T-helper 9 cell (primary cell): ENCODE measurements around the gene FBXL7.

Experiments
- DNase-seq: peaks from one replicate; pipeline ENCODE4 v3.0.0-alpha.2; 2020
- total RNA-seq, 2 donors: gene quantifications; one replicate each; lab custom pipeline; 2026; lab: John Stamatoyannopoulos, UW

FBXL7 gene
- 0 reads per million in 2 donors for total RNA-seq

DNA sequence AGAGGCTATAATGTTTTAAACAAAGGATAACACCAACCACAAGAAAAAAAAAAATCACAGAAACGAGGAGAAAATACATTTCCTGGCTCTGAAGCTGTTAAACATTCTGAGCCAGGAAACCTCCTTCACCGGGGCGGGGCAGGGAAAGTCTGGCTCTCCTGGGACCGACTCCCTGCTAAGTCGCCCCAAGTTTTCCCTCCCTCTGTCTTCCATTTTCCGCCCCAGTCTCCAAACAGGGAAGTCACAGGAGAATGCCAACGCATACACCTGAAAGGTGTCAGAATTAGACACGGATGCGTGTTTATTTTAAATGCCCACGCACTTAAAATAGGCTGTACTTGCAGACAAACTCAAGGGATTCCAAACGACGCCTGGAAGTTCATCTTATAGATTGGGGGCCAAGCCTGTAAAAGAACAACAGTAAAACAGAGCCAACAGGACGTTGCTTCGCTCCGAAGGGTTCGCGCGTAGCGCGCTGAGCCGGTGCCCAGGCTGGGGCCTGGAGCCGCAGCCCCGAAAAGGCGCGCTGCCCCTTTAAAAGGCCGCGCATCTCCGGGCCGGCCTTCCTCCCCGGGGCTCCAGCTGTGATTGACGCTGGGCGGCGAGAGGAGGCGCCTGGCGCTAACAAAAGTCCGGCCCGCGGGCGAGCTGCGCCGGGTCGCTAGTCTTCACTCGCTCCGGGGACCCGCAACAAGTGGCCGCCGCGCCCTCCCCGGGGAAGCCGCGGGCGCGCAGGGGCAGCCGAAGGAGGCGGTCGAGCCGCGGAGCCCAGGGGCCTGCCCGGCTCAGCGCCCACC, at the start of gene FBXL7:
TSS of gene FBXL7 (plus strand) at position 653 of the 797 bp plus-strand sequence.
- DNase-seq = no peak

DNA sequence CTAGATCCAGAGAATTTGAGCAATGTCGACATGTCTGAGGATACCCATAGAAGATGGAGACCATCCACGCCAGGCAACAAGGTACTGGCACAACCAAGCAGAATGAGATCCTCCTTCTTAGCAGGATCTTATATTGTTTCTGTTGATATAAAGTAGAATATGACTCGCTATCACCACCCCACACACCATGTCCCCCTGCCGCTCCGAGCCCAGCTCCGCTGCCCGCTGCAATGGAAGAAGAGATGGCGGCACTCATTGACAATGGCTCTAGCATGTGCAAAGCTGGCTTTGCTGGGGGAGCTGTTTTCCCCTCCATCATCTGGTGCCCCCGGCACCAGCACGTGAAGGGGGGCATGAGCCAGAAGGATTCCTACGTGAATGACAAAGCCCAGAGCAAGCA, 49.5 kb upstream of the FBXL7 start:
- no peak for DNase-seq

DNA sequence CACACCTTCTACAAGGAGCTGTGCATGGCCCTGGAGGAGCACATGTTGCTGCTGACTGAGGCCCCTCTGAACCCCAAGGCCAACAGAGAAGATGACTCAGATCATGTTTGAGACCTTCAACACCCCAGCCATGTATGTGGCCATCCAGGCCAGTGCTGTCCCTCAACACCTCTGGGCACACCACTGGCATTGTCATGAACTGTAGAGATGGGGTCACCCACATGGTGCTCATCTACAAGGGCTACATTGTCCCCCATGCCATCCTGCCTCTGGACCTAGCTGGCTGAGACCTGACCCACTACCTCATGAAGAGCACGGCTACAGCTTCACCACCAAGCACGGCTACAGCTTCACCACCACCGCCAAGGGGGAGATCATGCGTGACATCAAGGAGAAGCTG, 49.0 kb upstream of the FBXL7 start:
- no peak for DNase-seq

DNA sequence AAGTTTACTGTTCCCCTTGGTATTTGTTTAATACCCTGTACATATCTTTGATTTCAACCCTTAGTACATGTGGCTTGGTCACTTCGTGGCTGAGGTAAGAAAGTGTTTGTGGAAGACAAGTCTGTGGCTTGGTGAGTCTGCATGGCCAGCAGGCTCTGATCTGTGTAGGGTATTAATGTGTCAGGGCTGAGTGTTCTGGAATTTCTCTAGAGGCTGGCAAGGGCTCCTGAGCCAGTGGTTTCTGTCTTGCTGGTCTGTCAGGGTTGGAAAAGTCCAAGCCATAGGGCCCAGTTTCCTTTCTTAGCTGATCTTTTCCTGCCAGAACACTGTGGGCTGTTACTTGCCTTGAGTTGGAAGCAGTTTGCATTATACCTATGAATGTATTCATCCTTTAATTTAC, 48.0 kb upstream of the FBXL7 start:
- DNase-seq = no peak

DNA sequence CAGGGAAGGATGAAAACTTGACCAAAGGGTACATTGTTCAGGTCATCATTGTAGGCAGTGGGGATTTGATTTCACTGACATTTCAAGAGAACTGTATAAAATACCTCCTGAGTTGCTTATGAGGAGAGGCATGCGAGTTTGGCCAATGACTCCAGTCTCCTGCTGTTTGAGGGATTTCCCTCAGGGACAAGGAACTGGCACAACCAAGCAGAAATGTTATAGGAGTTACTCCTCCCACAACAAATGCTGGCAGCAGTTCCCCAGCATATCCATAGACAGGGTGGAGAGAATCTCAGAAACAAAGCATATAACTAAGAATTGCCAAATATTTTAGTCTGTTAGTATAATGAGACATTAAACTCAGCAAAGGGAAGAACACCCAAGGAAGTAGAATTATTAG, 47.2 kb upstream of the FBXL7 start:
- no peak for DNase-seq

DNA sequence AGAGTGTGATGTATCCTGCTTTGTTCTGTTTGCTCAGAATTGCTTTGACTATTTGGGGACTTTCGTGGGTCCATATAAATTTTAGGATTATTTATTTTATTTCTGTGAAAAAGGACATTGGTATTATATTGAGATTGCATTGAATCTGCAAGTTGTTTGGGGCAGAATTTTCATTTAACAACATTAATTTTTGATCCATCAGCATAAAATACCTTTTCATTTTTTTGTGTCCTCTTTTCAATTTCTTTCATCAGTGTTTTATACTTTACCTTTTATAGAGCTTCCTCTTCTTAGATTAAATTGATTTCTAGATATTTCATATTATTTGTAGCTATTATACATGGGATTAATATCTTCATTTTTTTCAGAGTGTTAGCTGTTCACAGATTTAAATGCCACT, 40.8 kb upstream of the FBXL7 start:
- DNase-seq = no peak

DNA sequence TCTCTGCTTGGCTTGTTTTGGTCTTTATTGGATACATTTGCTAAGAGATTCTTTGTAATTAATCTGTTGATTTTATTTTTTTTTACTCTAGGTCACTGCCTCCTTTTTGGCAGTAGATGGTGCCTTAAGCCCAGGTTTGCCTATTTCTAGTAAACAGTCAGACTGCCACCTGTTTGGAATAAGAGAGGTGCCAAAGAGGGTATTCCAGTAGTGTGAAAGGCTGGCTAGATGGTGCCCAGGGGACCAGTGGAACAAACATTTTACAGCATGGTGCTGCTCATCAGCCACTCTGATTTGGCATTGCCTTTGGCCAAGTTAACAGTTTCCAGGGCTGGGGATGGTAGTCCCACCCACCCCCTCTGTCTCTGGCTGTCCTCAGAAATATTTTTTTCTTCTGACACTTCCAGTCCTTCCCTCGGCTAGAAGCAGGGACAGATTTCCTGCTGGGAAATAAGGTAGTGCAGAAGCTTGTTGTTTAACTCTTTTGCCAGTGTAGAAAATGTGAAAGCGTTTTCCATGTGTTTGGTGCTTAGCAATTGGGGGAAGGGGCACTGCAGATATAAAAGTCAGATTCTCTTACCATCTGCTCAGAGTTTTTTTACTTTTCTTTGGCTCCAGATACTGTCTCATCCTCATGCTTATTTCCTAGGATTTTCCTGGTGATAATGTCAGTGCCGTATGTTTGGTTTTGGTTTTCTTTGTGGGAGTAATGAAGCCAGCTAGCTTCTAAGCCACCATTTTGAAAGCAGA, 36.6 kb upstream of the FBXL7 start:
- DNase-seq = no peak

DNA sequence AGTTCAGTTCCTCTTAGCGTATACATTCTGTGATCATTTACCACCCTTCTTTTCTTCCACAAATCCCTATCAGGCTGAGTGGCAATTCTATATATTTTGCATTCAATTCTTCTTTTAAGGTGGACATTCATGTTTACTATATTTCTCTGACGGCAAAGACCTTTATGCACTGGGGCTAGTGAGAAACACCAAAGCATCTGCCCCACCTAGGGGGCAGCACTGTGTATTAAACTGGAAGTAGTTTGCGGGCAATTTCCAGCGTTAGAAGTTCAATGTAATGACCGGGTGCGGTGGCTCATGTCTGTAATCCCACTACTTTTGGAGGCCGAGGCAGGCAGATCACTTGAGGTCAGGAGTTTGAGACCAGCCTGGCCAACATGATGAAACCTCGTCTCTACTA, 27.9 kb upstream of the FBXL7 start:
- no peak for DNase-seq

DNA sequence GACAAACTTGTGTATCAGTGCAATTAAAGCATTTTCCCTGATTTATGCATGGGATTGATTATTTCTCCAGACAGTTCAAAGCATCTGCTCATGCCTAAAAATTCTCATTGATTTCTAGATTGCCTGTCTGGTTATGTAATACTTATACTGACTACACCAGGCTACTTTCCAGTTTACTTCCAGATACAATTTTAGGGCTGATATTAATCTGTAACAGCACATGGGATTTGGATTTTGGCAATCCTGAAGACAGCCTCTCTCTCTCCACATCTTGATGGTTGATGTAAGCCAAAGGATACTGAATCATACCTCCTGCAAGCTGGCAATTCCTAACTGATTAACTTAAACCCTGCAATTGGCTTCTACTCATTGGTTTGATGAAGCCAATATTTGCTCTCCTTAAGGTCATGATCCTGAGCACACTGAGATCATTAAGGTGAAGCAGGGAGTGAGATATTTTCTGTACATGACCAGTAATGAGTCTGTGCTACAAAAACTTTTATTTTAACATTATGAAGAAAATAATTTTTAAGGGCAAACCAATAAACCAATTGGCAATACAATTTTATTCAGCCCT, 25.7 kb upstream of the FBXL7 start:
- DNase-seq = no peak

DNA sequence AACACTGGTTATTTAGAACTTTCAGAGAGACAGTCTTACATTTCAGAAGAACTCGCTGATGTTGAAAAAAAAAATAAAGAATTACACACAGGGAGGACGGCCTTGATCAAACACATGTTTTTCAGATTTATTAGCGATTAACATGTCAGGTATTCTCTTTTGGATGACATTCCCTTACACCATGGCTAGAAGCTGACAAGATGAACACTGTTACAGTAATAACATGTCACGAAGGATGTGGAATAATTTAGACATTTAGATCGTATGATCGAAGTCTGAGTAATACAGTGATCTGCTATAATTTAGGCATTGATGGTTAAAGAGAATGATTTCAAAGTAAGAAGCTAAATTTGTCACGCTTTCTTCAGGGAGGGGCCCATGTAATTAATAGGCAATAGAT, 24.6 kb upstream of the FBXL7 start:
- no peak for DNase-seq

DNA sequence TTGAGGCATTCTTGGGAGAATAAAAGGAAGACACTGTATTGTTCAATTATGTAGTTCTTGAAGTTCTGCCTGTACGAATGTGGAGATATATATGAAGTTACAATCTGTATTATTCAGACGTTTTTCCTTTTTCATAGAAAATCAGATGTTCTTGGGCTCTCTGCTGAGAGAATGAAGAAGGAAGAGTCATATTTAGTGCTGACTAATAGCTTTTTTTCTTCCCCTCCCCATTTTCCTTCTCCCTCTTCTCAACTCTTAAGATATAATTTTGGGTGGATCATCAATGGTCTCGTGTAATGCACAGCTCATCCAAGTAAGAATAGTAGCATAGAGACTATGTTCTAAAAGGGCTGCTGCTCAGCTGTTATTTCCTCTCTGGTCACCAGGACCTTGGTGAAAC, 23.0 kb upstream of the FBXL7 start:
- DNase-seq = no peak

DNA sequence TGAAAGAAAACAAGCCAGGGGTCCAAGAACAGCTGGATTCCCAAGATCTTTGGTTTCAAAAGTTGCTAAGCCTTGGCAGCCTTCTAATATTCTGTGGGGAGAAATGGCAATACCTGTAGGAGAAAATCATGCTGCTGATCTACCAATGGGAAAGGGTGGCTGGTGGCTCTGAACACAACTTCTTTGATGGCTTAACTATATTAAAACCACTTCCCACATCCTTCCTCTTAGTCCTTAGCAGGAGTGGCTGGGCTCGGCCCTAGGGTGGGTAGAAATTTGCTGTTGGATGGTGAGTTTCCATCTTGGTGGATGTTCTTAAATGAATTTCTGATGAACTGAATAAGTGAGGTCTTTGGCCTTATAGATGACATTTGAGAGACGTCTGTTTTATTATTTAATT, 19.5 kb upstream of the FBXL7 start:
- no peak for DNase-seq

DNA sequence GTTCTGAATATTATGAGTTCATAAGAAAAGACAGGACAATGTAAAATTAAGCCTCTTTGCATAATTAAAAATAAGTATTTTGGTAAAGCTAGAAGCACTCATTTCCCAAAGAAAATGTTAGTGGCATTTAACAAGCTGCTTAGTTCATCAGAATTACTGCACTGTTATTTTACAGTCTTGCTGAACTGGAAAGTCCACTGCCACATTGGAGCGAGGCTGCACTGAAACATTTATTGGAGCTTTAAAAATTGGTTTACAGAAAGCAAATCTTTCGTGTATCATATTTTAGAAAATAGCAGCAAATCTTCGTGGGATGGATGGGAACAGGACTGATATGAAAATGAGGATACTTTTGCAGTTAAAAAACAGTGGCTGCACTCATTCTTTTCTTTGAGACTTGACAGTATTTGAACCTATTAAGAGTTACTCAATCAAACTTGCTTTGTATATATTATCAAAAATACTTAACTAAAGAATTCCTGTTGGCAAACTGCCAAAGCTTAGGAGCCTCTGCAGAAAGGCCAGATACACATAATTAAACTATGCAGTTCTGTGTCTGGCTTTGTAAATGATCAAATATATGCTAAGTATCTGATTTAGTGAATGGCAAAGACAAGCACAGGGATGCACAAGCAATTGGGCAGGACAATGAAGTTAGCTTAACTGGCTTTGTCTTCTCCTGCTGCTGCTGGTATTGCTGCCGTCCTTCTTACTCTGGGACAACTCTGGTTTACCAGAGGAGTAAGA, 16.5 kb upstream of the FBXL7 start:
- DNase-seq = no peak

DNA sequence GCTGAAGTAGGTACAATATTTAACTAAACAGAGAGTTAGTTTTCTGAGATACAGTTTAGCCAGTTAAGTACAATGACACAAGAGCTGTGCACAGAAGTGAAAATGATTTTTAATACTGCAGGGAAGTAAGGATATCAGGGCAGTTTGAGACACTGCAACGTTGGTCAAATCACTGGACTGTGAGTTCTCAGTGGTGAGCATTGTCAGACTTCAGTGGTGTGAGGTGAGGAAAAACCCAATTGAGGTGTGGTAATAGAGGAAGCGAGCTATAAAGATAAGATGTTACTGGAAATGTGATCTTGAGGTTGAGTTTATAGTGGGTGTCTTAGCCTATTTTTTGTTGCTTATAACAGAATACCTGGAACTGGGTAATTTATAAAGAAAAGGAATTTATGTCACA, 12.8 kb upstream of the FBXL7 start:
- no peak for DNase-seq

DNA sequence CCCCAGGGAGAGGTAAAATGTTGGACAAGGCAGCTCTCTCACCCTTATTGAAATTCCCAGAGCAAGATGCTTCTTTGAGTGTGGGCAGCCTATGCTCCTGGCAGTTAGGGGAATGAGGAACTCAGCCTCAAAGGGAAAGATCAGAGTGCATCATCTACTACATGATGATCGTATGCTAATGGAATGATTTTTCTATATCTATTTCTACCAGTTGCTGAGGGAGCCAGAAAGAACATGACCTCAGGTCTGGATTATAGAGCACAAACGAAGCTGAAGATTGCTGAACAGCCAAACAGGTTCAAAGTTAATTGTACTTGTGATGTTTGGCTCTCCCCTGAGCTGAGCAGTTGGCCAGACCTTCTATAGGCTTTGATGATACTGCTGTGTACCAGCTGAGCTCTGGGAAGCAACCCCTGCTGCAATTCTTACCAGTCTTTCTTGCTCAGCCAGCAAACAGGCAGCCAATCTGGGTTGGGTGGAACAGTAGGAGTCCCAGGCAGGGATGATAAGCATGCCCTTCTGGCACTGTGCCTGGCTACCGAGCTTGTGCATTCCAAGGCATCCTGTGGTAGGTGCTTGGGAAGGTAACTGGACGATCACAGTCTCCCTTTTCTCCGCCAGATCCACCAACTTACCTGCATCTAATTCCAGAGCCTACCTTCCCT, 10.3 kb upstream of the FBXL7 start:
- DNase-seq = no peak

DNA sequence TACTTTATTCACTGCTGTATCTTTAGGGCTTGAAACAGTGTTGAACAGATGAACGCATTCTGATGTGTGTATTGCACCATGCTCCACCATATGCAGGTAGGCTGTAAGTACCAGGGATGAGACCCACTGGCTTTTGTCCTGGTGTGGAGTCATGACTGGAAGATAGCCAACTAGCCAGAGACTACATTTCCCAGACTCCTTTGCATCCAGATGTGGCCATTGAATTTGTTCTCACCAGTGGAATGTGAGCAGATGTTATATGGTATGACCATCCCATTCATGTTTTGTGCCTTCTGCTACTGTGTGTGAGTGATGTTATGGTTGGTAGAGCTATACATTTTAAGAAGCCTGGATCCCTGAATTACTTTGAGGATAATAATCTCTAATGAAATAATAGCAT, 7.4 kb upstream of the FBXL7 start:
- DNase-seq = no peak

DNA sequence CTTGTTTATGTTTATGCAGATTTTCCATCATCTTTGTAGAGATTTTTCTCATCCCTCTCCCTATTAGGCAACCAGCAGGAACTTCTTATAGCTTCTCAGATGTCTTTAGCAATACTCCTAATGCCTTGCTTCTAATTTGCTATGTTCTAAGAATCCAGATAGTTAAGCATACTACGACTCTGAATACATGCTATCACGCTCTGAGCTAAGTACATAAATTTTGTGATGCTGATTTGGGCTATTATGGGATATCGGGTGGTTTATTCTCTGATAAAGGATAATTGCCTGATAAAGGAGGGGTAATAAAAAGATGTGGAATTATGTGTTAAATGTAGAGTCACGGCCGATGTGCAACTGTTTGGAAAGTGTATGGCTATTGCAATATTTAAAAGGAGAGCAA, 6.5 kb upstream of the FBXL7 start:
- no peak for DNase-seq

DNA sequence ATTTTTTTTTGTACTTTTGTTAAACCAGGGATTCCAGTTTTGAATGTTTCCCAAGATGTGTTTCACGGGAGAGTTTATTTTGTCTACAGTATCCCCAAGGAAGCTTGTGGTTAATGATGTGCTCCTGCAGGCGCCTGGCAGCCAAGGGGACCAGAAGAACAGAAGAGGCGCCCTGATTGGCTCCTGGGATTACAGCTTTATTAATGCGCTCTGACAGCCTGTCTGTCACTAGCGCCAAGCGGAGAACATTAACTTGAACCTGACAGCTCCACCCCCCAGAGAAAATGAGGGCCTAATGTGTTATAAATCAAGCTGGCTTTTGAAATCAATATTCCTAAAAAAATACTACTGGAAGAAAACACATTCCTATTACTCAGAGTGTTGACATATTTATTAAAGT, 5.0 kb upstream of the FBXL7 start:
- no peak for DNase-seq

DNA sequence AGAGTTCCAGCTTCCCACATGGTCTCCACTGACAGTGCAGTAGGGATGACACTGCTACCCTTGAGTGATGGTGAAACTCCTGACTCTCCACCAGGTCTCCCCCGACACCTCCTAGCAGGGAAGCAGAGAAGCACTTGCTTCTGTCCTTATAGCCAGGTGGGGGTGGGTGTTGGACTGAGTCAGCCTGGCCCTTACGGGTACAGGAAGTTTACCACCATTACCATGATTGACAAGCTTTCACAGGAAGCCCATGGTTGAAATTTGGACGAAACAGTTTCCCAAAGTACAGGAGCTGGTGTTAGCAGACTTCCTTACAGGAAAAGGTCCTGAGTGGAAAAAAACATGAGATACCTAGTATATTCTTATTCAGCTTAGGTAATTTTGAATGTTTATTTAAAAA, 3.1 kb upstream of the FBXL7 start:
- DNase-seq = no peak

DNA sequence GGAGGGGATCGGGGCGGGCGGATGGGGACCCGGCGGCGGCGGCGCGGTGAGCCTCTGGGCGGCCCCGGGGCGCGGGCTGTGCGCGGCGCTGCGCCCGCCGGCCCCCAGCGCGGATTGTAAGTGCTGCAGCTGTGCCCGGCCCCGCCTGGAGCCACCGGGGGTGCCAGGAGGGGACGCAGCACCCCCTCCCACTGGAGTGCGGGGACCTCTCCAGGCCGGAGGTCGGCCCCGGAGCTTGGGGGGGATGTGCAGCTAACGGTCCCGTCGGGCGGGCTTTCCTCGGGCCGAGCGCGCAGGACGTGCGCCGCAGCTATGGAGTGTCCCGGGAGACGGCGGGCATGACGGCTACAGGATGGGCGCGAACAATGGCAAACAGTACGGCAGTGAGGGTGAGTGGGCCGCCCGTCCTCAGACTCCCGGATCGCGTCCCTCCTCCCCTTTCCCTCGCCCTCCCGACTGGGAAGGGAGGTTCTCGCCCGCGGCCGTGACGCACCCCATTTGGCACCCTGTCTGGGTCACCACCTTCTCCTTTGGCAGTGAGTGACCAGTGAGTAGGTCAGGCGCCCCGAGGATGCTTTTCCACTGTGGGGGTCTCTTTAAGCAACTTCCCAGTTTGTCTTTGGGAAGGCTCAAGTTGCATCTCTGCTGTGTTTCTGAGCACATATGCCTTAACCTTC, 483 bp downstream of the FBXL7 start:
- no peak for DNase-seq

DNA sequence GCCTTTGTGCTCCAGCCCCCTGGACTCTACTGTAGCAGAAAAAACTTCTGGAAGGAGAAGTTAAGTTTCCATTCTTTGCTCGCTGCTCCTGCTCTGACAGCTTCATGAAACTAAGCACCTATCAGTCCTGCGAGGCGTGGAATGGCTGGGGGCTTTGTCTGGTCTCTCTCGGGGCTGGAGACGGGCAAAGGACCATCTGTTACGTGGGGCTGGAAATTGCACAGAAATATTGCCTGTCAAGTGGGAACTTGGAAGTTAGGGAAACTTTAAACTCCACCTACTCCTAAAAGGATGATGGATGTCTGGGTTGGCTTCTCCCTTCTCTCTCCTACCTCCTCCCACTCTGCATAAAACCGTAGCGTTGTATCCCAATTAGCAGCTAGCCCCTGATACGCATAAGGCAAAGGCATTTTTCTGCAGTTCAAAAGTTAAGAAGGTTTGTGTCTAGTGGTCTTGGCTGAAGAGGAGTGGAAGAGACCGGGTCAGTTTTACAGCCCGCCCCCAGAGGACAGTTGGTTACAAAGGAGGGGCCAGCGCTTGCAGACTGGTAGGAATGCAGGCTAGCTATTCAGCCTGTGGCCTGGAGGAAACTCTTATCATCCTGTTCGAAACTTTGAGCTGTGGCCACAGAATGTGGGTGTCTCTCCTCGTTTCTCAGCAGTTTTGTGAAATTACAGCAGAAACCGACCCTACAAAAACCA, 1.3 kb downstream of the FBXL7 start:
- no peak for DNase-seq

DNA sequence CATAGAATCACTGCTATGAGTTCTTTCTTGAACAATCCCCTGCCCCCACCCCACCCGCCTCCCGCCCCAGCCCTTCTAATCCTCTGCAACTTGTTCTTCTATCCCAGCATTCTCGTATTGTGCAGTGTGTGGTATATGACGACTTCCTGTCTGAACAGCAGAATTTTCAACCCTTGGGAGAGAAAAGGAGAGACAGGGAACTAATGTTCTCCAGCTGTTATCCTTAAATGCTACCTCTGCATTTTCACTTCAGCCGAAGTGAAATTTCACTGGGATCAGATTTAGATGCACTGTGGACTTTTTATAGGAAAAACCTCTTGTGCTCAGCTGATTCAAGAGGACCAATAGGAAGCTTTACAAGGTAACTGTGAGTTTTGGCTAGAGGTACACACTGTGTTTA, 2.2 kb downstream of the FBXL7 start:
- no peak for DNase-seq
